HEK293T (cell line): ENCODE results near the gene ADIPOR2.

Experiments used
- CTCF ChIA-PET: fragments of 350-600 bp; formaldehyde crosslinking; extraction: SDS; loops from one replicate; lab custom pipeline; 2021; ENCODE audit warnings: antibody characterized with exemption, inconsistent platforms; lab: Yijun Ruan, JAX
- POLR2A ChIA-PET: fragments of 350-600 bp; formaldehyde crosslinking; extraction: SDS; loops from one replicate; lab custom pipeline; 2020; ENCODE audit warnings: antibody characterized with exemption, inconsistent platforms; lab: Yijun Ruan, JAX
- DNase-seq: peaks from one replicate; pipeline ENCODE4 v3.0.0; 2012; ENCODE audit warnings: mixed read lengths; ENCODE audit errors: extremely low spot score
- ARNT ChIP-seq: fragments of 450-650 bp; IDR thresholded peaks from 2 replicates; pipeline ENCODE4 v1.6.1; 2017; ENCODE audit warnings: mild to moderate bottlenecking
- BHLHE40 ChIP-seq: fragments of 450-650 bp; IDR thresholded peaks from 2 replicates; pipeline ENCODE4 v1.6.1; 2016; ENCODE audit warnings: mild to moderate bottlenecking, moderate library complexity, borderline replicate concordance
- CTBP1 ChIP-seq: fragments of 450-650 bp; IDR thresholded peaks from 2 replicates; pipeline ENCODE4 v1.6.1; 2016; ENCODE audit warnings: borderline replicate concordance
- ELF4 ChIP-seq: fragments of 450-650 bp; IDR thresholded peaks from 2 replicates; pipeline ENCODE4 v1.6.1; 2017; ENCODE audit warnings: antibody characterized with exemption
- FOXA1 ChIP-seq: fragments of 450-650 bp; IDR thresholded peaks from 2 replicates; pipeline ENCODE4 v1.6.1; 2016; ENCODE audit warnings: mild to moderate bottlenecking
- FOXK2 ChIP-seq: fragments of 450-650 bp; IDR thresholded peaks from 2 replicates; pipeline ENCODE4 v1.6.1; 2016; ENCODE audit warnings: mild to moderate bottlenecking
- FOXM1 ChIP-seq: fragments of 450-650 bp; IDR thresholded peaks from 2 replicates; pipeline ENCODE4 v1.6.1; 2017; ENCODE audit warnings: mild to moderate bottlenecking, borderline replicate concordance
- HDGF ChIP-seq: fragments of 450-650 bp; IDR thresholded peaks from 2 replicates; pipeline ENCODE4 v1.6.1; 2017; ENCODE audit warnings: antibody characterized with exemption, borderline replicate concordance
- L3MBTL2 ChIP-seq: fragments of 450-650 bp; conservative IDR thresholded peaks from 2 replicates; pipeline ENCODE4 v1.6.1; 2016; ENCODE audit warnings: mild to moderate bottlenecking
- LEF1 ChIP-seq: fragments of 450-650 bp; IDR thresholded peaks from 2 replicates; pipeline ENCODE4 v1.6.1; 2017; ENCODE audit warnings: mild to moderate bottlenecking, borderline replicate concordance
- NFRKB ChIP-seq: fragments of 450-650 bp; IDR thresholded peaks from 2 replicates; pipeline ENCODE4 v1.6.1; 2016; ENCODE audit warnings: mild to moderate bottlenecking, moderate library complexity
- SP1 ChIP-seq: fragments of 450-650 bp; IDR thresholded peaks from 2 replicates; pipeline ENCODE4 v1.6.1; 2017
- SUZ12 ChIP-seq: fragments of 450-650 bp; IDR thresholded peaks from 2 replicates; pipeline ENCODE4 v1.6.1; 2016; ENCODE audit warnings: mild to moderate bottlenecking
- TARDBP ChIP-seq: fragments of 450-650 bp; IDR thresholded peaks from 2 replicates; pipeline ENCODE4 v1.6.1; 2016
- ZNF384 ChIP-seq: fragments of 450-650 bp; IDR thresholded peaks from 2 replicates; pipeline ENCODE4 v1.6.1; 2016
- TF ChIP-seq, protein P1 (sequence below): fragments of 450-650 bp; IDR thresholded peaks from 2 replicates; pipeline ENCODE4 v1.6.1; 2016

The ADIPOR2 gene

DNA sequence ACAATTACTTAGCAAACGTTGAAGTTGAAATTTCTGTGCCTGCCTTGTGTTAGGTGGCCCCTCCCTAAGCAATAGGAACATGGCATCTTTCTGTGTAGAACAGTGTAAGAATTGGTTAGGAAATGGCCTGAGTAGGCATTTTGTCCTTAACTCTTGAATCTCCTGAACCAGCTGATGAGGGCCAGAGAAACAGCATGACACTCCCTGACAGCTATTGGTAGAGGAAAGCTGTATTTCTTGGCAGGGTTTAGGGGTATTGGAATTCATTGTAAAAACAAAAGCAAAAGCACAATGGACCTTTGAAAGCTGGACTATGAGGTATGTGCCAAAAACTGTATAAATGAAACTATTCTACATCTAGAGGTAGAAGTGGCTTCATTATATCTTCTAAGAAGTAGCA, 88.9 kb downstream of the ADIPOR2 start:
- TF ChIP-seq HDGF: no peak
- TF ChIP-seq L3MBTL2: no peak
- DNase-seq: no peak

DNA sequence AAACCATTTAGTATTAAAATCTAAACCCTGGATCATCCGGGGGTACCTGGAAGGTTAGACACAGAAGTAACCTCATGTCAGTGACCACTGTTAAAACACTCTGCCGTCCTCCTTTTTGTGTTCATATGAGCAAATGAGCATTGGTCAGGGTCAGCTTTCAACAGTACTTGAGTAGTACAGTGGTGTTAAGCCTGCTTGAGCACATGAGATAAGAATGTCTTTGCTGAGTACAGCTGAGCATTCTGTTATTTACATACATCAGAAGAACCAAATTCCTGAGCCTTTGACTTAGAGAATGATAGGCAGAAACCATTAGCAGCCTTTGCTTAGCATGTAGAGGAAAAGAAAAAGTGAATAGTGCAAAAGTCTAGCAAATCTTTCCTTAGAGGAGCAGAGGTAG, 90.9 kb downstream of the ADIPOR2 start:
- TF ChIP-seq NFRKB (no peak), ARNT (no peak), ZNF384 (no peak), LEF1 (no peak), HDGF (no peak), FOXA1 (no peak), L3MBTL2 (no peak), FOXK2 (no peak), TARDBP (no peak), SUZ12 (no peak), CTBP1 (no peak), FOXM1 (no peak), ELF4 (no peak), SP1 (no peak), BHLHE40 (no peak)
- POLR2A ChIA-PET: no interaction called here
- no peak for DNase-seq
- CTCF ChIA-PET: interaction anchor here (0.6 to 1.4 kb wide), 5 partner anchors 126 to 549 kb away, joined by 3 to 10 read pairs (median 4); no protein-coding TSS in a partner anchor

More for the DNA sequence above, 88.9 kb downstream of the ADIPOR2 start:
- CTCF ChIA-PET: no interaction called here
- POLR2A ChIA-PET: no interaction called here

DNA sequence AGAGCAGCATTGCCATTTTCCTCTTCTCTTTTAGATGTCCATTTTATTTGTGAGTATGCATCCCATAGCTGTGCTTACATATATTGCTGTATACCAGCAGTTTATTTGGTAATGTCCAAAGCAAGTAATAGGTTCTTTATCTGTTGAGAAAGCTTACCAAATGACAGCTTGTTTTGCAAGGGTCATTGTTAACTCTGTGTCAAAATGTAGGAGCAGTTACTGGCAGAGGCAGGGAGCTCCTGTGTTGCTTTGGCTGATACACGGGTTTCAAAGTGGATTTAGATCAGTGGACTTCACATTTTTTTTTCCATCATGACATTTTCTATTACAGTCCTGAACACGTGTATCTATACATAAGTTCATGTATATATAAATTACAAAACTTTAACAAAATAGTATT, 91.3 kb downstream of the ADIPOR2 start:
- ChIA-PET CTCF (interaction anchor here (0.6 to 1.4 kb wide), 7 partner anchors 8 to 550 kb away, joined by 3 to 10 read pairs (median 3); no protein-coding TSS in a partner anchor), POLR2A (no interaction called here)
- TF ChIP-seq TARDBP: no peak
- no peak for TF ChIP-seq CTBP1
- no peak for TF ChIP-seq L3MBTL2
- no peak for TF ChIP-seq SP1
- TF ChIP-seq, protein P1, sequence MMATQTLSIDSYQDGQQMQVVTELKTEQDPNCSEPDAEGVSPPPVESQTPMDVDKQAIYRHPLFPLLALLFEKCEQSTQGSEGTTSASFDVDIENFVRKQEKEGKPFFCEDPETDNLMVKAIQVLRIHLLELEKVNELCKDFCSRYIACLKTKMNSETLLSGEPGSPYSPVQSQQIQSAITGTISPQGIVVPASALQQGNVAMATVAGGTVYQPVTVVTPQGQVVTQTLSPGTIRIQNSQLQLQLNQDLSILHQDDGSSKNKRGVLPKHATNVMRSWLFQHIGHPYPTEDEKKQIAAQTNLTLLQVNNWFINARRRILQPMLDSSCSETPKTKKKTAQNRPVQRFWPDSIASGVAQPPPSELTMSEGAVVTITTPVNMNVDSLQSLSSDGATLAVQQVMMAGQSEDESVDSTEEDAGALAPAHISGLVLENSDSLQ: no peak
- no peak for TF ChIP-seq FOXK2
- TF ChIP-seq SUZ12: no peak
- no peak for TF ChIP-seq FOXM1
- no peak for TF ChIP-seq FOXA1
- no peak for TF ChIP-seq ARNT
- TF ChIP-seq ZNF384: no peak
- no peak for TF ChIP-seq LEF1
- TF ChIP-seq BHLHE40: no peak
- no peak for TF ChIP-seq HDGF
- TF ChIP-seq NFRKB: no peak
- no peak for TF ChIP-seq ELF4
- DNase-seq: no peak

DNA sequence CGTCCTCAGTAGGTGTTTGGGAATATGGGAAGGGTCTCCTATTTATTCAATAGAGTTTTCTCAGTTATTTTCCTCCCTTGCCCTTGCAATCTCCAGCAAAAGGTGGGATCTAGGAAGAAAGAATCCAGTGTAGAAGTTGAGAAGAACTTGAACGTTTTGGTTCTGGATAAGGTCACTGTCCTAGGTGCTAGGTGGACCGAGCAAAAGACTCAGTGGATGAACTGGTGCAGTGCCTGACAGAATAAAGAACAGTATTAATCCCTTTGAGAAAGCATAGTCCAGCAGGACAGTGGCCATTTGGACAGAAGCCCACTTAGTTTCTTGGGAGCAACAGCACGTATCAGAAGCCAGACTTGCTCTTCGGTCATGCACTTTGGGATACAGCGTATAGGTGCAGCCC, 96.8 kb downstream of the ADIPOR2 start:
- TF ChIP-seq LEF1 (no peak), TARDBP (no peak), FOXM1 (no peak), SUZ12 (no peak), FOXA1 (no peak), ZNF384 (no peak), NFRKB (no peak), HDGF (no peak), BHLHE40 (no peak), ELF4 (no peak), SP1 (no peak), L3MBTL2 (no peak), ARNT (no peak)
- TF ChIP-seq, protein P1: no peak
- DNase-seq: no peak
- ChIA-PET CTCF (interaction anchor here (0.9 to 1.0 kb wide), 2 partner anchors 132 to 136 kb away, joined by 3 read pairs; no protein-coding TSS in a partner anchor), POLR2A (no interaction called here)

DNA sequence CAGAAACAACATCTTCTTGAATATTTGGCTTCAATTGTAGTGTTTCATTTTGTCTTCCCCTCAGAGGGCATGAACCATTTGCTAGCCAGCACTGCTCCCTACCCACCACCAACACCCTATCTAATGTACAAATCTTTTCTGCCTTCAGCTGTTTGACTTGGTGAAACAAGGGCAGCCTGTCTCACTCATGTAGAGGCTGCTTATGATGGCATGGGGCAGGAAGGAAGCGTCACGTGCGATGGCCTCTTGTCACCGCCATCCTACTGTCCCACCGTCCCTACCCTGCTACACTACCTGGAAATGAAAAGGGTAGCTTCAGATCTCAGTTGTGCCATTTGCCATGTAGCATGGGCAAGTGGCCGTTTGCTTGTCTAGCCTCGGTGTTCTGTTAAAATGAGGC, 99.6 kb downstream of the ADIPOR2 start:
- ChIA-PET POLR2A (interaction anchor here (1.0 to 2.5 kb wide), 4 partner anchors 99 to 137 kb away, joined by 3 to 12 read pairs (median 6); partner anchors contain the start of gene ADIPOR2), CTCF (interaction anchor here (0.6 to 3.3 kb wide), 18 partner anchors 8 to 209 kb away, joined by 3 to 93 read pairs (median 4); partner anchors contain the start of gene WNT5B)
- no peak for DNase-seq

More for the DNA sequence above, 99.6 kb downstream of the ADIPOR2 start:
- no peak for TF ChIP-seq TARDBP
- no peak for TF ChIP-seq ELF4
- TF ChIP-seq FOXA1: no peak
- TF ChIP-seq, protein P1: no peak
- no peak for TF ChIP-seq HDGF
- no peak for TF ChIP-seq NFRKB
- no peak for TF ChIP-seq SP1
- TF ChIP-seq BHLHE40: no peak
- TF ChIP-seq L3MBTL2: no peak
- no peak for TF ChIP-seq ZNF384
- no peak for TF ChIP-seq FOXM1
- TF ChIP-seq LEF1: no peak
- no peak for TF ChIP-seq FOXK2
- TF ChIP-seq ARNT: no peak
- TF ChIP-seq CTBP1: no peak
- no peak for TF ChIP-seq SUZ12
